Neural cell (in vitro differentiated cells): ENCODE measurements around the gene SLC25A45.

Experiments used
- CTCF ChIP-seq: fragments of 450-650 bp; IDR thresholded peaks from 2 replicates; pipeline ENCODE4 v1.5.1; 2014; ENCODE audit warnings: antibody characterized with exemption, mild to moderate bottlenecking, moderate library complexity; ENCODE audit not compliant: poor library complexity, severe bottlenecking
- EP300 ChIP-seq: fragments of 450-650 bp; conservative IDR thresholded peaks from 2 replicates; pipeline ENCODE4 v1.6.1; 2014; ENCODE audit warnings: antibody characterized with exemption, mild to moderate bottlenecking, moderate library complexity; ENCODE audit not compliant: poor library complexity, severe bottlenecking
- EZH2 ChIP-seq: fragments of 200-600, 300-800 bp; shearing (Covaris generic), sonication (generic); IDR thresholded peaks from 2 replicates; pipeline ENCODE4 v1.6.1; 2014; ENCODE audit warnings: antibody characterized with exemption, low read length, borderline replicate concordance, mild to moderate bottlenecking; ENCODE audit not compliant: insufficient read depth, poor library complexity, severe bottlenecking
- POLR2AphosphoS5 ChIP-seq: IDR thresholded peaks from 2 replicates; pipeline ENCODE4 v1.6.1; 2012
- REST ChIP-seq: IDR thresholded peaks from 2 replicates; pipeline ENCODE4 v1.6.1; 2012; ENCODE audit warnings: borderline replicate concordance
- SMC3 ChIP-seq: fragments of 450-650 bp; conservative IDR thresholded peaks from 2 replicates; pipeline ENCODE4 v1.6.1; 2014; ENCODE audit warnings: antibody characterized with exemption, mild to moderate bottlenecking, moderate library complexity; ENCODE audit not compliant: poor library complexity
- TAF1 ChIP-seq: IDR thresholded peaks from 2 replicates; pipeline ENCODE4 v1.6.1; 2012; ENCODE audit warnings: low read depth

- no peak for TF ChIP-seq CTCF
- no peak for TF ChIP-seq SMC3
- no peak for TF ChIP-seq POLR2AphosphoS5
- TF ChIP-seq TAF1, result no peak
- TF ChIP-seq REST, result no peak
- TF ChIP-seq EZH2, result no peak
- TF ChIP-seq EP300, result no peak
Observed at GRCh38 chr11:65419460-65419771, 37.0 kb upstream of the SLC25A45 start.
